Stimulated activated CD8-positive, alpha-beta memory T cell treated with anti-CD3 and anti-CD28 coated beads, Interleukin-4, amount 100 ng/mL, for 4 hours (primary cell): Measurements from ENCODE around the gene TCF19.

ENCODE experiments used
- DNase-seq, 2 donors: peaks; one replicate each; pipeline ENCODE4 v3.0.0-alpha.2; 2020; ENCODE audit warnings: low read depth in 2 of 2, low spot score in 1 of 2

TCF19 gene, protein sequence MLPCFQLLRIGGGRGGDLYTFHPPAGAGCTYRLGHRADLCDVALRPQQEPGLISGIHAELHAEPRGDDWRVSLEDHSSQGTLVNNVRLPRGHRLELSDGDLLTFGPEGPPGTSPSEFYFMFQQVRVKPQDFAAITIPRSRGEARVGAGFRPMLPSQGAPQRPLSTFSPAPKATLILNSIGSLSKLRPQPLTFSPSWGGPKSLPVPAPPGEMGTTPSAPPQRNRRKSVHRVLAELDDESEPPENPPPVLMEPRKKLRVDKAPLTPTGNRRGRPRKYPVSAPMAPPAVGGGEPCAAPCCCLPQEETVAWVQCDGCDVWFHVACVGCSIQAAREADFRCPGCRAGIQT

DNA sequence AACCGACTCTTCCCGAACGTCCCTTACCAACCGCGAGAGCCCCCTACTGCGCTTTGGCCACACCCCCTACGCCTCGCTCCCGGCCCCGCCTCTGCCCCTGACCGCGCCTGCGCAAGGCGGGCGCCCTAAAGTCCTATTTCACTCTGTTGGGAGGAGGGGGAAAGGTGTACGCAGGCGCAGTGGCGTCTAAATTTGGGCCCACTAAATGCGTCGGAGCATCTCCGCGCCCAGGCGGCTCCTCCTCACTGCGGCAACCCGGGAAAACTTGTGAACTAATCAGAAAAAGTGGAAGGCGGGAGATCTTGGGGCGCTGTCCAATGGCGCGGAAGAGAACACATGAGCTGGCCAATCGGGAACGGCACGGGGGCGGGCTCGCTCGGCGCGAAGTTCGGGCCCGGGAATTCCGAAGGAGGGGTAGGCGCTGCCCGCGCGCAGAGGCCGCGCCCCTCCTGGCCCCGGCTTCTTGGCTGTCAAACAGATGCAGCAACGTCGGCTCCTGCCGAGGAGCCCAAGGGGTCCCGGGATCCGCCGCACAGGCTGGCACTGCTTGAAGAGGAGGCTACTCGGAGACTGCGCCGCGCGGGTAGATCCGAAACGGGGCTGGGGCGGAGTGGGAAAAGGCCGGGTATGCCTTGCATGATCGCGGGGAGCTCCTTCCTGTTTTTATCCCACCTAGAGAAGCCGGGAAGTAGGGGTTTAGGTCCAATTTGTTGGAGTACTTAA, at the start of gene TCF19:
TCF19 (plus strand) TSS at position 450 of the 723 bp plus-strand sequence. CDS start 881 bp downstream, outside the sequence.
- peak; percentile 97 to 99 for DNase-seq

DNA sequence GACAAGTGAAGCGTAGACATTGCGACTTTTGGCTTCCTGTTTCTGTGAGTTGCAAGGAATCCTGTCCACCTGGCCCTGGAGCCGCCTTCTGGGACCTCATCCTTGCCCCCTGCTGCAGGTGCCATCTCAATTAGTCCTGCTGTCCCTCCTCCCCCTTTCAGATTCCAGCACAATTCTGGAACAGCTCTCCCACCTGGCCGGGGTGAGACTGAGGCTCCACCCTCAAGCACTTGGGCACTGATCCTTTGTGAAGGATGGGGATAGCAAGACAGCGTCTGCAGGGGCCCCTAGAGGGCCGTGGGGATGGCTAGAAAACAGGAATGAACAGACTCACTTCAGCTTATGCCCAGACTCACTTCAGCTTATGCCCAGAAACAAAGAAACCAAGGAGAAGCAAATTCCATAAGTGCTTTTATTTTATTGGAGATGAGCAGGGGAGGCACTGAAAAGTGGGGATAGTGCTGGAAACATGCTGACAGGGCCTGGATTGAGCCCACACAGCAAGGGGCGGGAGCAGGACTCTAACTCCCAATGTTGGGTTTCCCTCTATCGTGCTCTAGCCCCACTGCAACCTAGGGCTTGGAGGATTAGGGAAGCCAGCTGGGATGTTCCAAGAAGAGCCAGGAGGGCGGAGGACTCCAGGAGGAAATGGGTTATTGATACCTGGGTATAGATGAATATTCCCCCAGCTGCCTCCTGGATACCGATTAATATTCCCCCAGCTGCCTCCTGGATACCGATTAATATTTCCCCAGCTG, 47.4 kb upstream of the TCF19 start:
- DNase-seq: no peak

DNA sequence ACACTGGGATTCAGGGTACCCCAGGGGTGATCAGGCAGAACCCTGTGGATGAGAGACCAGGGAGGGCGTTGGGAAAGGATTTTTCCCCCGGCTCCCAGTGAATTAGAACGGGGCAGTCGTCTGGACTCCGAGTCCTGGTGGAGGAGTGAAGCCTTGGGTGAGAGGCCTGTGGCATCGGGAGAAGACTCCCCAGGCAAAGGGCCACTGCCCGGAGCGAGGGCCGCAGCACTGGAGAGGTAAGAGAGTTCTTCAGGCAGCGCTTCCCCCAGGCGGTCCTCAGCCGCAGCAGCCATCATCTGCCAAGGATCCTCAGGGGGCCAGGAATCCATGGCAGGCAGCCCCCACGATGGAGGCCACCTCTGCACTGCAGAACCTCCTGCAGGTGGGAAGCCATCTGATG, 46.7 kb upstream of the TCF19 start:
- DNase-seq: no peak

GRCh38 chr6:31112478-31112877, 45.9 kb upstream of the TCF19 start, which contains the start of gene C6orf15:
Gene C6orf15 (minus strand): TSS chr6:31112575. CDS start chr6:31112555, 20 bp downstream.
- no peak for DNase-seq

DNA sequence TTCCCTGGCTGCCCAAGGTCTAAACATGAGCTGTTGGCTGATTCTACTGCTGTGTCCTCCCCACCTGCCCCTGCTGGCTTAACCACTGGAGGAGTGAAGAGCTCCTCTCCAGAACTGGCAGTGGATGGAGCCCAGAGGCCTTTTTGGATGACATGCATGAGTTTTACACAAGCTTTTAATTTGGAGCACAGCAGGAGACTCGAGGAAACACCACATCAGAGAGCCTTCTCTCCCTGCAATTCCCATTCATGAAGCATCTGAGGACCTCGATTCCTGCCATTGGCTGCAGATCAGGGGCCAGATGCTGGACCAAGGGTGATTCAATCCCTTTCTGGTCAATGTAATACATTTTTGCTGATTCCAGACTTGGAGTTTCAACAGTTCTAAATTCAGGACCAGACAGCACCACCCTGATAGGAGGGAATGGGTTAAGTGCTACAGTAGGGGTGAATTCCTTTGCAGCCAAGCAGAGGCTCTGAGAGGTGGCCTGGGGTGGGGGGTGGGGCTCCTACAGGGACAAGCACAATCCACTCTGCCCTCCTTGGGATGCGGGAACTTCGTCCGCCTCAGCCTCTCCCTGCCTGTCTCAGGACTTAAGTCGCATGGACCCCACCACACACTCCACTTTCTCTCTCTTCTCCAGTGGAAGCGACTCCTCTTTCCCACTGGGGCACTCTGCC, 44.4 kb upstream of the TCF19 start:
- DNase-seq: no peak

DNA sequence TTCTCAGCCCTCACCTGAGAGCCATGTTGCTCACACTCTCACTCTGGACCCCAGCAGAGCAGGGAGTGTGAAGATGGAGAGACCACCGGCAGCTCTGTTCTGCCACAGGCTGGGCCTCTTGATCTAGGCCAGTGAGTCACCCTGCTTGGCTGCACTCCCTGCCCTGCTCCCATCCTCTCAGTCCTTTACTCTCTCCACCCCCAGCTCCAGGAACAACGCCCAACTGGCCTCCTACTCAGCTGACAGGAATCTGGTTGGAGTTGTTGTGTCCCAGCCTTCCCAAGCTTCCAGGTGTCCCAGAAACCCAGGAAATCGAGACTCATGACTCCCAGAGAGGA, 43.9 kb upstream of the TCF19 start, which contains the start of gene PSORS1C1:
PSORS1C1 (plus strand) TSS at position 260 of the 338 bp plus-strand sequence. CDS start 14,833 bp downstream, outside the sequence.
- no peak for DNase-seq

DNA sequence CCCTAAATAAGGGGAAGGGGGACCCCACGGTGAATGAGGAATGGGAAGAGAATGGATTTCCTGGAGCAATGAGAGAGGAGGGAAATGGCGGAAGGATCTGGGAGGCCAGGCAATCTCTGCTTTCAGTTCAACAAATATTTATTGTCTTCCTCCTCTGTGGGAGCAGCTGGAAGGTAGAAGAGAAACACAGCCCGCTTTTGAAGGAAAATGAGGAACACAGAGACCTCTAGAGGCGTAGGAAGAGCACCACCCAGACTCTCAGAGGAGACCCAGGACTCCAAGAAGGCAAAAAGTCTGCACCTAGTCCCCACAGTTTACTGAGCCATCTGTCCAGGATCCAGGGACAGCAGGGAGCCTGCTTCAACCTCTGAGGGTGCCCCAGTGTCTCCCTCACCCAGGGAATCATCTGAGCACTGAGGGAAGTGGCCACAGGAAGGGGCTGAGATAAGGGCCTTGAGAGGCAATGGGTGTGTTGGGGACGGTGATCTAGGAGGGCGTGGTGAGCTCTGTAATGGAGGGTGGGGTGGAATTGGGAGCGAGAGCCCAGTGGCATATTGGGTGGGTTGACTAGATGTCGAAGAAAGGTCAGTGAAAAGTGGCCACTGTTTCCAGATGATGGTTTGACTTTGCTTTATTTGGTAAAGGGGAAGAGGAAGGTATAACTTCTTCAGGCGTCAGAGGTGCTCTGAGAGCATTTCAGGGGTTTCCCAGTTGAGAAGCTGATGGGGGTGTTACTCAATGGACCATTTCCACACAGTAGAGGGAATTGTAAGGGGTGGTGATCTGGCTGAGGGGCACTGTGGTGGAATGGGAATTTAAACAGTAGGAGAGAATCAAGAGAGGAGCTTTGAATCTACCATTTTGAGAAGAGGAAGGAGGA, 43.2 kb upstream of the TCF19 start:
- no peak for DNase-seq

DNA sequence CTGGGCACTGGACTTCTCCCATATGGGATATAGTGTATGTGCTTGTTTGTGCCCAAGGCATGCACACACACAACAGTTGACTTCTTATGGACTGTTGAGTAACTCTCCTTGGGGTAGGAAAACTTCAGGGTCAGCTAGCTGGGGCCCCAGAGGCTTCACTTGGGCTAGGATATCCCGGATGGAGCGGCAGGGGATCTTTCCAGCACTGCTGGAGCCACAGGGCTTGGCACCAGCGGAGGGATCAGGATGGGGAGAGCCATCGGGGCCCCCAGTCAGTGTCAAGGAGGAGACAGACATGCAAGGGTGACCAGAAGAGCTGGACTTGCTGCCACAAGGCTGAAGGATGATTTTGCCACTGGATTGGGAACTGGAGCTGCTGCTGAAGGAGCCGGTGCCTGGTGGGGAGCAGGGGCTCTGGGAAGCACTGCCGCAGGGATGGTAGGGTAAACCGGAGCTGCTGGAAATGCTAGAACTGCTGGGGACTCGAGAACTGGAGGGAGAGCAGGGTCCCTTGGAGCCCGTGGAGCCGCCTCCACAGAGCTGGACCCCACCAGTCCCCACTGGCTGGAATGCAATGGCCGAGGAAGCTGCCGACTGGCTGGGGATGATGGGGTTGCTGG, 42.3 kb upstream of the TCF19 start:
- no peak for DNase-seq

DNA sequence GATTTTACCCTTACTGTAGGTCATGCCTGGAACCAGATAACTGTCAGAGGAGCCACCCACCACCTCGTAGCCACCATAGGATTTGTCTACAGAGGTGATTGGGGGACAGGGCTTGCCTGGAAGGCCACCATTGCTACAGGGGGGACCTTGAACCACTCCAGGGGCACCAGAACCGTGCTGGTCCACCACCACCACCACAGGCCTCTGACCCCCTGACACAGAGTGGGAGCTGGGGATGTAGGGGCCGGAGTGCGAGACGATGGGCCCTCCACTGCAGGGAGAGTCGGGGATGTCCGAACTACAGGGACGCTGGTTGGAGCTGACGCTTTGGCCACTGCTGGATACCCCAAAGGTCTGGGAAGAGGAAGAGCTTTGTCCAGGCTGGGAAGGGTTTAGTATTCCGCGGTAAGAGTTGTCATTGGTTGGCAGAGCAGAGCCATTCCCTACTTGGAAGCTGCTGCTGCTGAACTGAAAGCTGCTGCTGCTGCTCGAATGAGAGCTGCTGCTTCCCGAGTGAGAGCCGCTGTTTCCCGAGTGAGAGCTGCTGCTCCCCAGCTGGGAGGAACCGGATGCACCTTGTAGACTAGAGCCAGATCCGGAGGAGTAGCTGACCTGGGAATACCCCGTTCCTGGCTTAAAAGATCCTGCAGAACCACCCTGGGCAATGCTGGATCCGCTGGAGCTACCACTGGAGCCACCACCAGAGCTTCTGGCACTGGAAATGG, 41.6 kb upstream of the TCF19 start:
- no peak for DNase-seq

GRCh38 chr6:31118178-31118577, 40.2 kb upstream of the TCF19 start:
- no peak for DNase-seq

DNA sequence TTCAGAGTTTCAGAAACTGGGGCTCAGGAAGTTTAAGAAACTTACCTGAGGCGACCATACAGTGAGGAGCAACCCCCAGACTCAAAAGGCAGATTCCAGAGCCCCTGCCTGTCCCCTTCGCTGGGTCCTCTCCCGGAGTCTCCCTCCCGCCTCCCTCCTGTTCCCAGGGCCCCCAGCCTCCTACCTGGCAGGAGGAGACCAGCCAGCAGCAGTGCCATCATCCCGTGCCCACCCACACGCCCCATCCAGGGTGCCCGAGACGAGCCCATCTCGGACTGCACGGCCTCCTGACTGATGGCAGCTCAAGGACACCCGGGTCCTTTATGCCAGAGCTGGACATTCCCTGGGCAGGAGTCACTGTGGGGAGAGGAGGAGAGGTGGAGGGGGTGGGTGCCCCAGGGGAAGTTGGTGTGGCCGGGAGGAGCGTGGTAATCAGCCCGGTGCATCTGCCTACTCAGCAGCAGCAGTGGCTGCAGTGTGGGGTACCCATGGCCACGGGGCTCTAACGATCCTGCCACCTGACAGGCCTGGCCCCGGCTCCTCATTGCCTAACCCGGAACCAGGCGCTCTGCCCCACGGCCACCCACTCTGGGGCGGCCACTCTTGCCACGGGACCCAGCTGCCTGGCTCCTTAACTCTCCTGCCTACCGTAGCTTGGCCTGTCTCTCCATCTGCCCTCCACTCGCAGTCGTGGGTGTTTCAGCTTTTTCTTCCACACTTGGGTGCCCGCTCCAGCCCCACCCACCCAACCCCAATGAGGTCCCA, 38.1 kb upstream of the TCF19 start, which contains the start of gene CDSN:
CDSN (minus strand) TSS at position 296 of the 765 bp plus-strand sequence; CDS start at position 269, 27 bp downstream.
- no peak for DNase-seq

GRCh38 chr6:31121131-31121790, 37.1 kb upstream of the TCF19 start:
- DNase-seq: no peak

DNA sequence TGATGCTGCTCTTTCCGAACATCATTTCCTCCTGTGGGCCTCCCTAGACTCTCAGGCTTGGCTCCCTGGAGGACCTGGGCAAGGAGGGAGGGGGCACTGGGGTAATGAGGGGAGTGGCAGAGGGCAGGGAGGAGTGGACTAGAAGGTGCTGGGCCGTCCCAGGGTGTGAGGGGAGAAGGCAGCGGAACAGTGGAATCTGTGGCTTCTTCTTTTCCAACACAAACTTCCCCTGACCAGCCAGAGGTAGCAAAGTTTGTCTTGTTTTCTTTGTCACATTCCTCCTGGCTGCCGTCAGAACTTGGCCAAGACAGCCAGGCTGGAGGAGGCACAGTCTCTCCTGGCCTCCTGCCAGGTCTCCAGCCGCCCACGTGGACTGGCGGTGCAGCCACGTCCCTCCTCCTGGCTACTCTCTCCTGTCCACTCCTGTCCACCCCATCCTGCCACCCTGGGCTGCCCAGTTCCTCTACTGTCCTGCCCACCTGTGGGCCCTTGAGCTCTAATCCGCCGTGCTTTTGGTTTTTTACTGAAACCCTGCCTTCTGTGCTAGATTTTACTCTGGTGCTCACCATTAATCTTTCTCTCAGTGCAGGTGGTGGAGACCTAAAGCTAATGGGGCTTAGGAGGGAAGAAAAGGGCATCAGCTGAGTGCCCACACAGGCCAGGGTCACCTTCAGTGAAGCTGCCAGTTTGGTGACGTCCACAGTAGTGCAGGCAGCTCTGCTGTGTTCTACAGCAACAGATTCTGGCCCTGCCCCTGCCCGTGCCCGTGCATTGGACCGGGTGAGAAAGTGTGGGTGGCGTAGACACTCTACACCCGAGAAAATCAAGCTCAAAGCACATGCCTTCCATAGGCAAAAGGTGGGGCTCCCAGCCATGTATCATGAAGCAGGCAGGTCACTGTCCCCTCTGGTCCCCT, 35.3 kb upstream of the TCF19 start:
- DNase-seq: no peak

- no peak for DNase-seq
Measured at GRCh38 chr6:31125162-31125561, 33.2 kb upstream of the TCF19 start.

GRCh38 chr6:31125586-31126363, 32.6 kb upstream of the TCF19 start:
- no peak for DNase-seq
